CD4-positive, alpha-beta T cell treated with Interleukin-17A for 1 hour (primary cell): ENCODE data around the gene FANCI.

ENCODE experiments used
- DNase-seq: peaks from one replicate; pipeline ENCODE4 v3.0.0-alpha.2; 2020

Gene FANCI

GRCh38 chr15:89363770-89364169 lies 120.0 kb downstream of the FANCI start:
- no peak for DNase-seq

GRCh38 chr15:89364341-89364740 lies 120.6 kb downstream of the FANCI start:
- DNase-seq = no peak

- no peak for DNase-seq
Observed at GRCh38 chr15:89364741-89365450, 121.1 kb downstream of the FANCI start.

- no peak for DNase-seq
Observed at GRCh38 chr15:89365462-89366065, 121.8 kb downstream of the FANCI start.
